GM18868 (cell line): Measurements from ENCODE around the gene ZNF503.
"Not testable (repeated sequence)": the region's sequence is repeated elsewhere in the genome, so short reads cannot be mapped to it uniquely, and the experiment has no call there.

ENCODE experiments used
- ATAC-seq: cut with Tn5 transposase; IDR thresholded peaks from one replicate; pipeline ENCODE4 v1.9.1; 2021; ENCODE audit warnings: mild to moderate bottlenecking, moderate library complexity; ENCODE audit not compliant: unreplicated experiment

The ZNF503 gene

DNA sequence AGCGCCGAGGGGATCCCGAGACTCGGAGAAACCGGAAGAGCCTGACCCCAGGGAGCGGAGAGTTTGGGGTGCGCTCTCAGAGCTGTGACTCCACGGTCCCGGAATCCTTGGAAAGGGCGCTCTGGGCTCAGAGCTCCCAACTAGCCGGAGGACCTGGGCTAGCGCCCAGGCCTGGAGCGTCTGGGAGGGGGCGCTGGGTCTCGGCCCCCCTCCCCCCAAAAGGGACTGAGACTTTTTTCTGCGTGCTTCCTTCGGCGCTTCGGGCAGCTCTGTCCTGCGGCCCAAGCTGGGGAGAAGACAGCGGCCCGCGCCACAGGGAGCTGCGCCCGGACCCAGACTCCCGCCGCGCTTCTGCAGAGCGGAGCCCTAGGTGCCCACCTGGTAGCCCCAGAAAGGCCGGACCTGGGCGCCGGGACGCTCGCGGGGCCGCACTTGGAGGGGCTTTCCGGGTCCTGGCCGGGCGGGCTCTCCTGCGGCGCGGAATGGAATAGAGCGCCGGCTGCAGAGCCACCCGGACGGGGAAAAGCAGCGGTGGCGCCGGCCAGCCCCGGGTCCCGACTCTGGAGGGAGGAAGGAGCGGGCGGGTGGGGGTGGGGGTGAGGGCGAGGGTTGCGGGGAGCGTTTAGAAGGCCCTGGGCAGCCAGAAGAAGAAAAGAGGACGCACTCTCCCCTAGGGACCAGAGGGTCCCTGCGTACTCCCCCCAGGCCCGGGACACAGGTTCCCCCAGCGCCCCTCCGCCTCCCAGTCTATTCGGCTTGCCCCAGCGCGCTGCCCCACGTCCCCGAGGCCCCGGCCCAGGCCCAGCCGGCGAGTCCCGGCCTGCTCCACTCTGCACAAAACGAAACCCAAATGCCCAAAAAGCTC, 4.7 kb downstream of the ZNF503 start:
- ATAC-seq, result no peak

DNA sequence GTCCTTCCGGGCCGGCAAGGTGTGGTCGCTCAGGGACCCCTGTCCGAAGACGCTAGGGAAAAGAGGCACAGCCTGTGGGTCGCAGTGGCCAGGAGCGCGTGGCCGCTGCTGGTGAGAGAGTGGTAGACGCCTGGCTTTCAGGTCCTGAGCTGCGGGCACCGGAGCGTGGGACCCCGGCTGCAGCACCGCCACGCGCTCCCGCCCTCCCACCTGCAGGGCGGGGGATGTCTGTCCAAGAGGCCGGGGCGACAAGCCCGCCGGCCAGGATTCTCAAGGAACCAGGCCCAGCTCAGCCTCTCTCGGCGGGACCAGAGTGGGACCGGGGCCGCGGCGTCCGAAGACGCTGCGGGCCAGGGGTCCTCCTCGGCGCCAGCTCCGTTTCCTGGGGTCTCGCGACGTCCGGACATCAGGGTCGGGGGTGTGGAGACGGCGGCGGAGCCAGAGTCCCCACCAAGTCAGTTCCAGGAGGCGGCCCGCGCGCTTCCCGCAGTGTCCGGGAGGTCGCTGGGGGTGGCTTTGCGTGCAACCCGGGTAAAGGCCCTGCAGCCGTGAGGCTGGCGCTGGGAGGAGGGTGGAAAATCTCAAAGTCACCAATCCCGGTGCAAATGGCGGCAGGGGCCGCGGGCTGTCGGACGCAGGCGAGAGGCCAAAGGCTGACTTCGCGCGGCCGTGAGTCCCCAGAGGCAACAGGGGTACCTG, 5.5 kb downstream of the ZNF503 start:
- ATAC-seq, result no peak

DNA sequence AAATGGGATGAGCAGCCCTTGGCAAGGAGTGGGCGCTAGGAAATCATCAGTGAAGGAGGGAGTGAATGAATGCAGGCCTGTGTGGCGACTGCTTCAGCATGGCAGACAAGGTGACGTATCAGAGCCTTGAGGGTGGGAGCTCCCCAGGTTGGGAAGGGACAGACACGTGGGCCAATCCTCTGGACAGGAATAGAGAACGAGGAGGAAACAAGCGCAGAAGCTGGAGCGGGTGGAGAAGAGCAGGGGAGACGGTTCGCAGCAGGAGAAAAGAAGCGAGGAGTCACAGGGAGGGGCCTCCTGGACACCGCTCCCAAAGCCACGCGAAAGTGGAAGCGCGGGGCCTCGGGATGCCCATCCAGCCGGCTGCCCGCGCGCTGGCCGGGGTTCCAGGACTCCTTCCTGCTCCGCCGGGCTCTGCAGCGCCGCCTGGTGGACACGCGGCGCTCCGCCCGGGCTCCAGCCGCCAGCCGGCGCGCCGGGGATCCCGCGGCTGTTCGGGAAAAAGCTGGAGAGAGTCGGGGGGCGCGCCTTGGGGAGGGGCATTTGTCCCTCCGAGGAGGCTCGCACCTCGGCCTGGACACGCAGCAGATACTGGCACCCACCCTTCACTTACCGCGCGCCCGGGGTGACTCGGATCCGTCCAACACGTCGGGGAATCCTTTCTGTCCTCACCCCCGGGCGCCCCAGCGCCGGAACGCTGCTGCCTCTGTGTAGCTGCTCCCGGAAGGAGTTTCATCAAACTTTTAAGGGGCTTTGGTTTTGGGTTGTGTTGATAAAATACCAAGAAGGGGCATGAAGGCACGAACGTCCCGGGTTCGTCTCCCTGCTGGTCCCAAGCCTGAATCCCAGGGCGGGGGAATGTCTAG, 6.3 kb downstream of the ZNF503 start:
- no peak for ATAC-seq

DNA sequence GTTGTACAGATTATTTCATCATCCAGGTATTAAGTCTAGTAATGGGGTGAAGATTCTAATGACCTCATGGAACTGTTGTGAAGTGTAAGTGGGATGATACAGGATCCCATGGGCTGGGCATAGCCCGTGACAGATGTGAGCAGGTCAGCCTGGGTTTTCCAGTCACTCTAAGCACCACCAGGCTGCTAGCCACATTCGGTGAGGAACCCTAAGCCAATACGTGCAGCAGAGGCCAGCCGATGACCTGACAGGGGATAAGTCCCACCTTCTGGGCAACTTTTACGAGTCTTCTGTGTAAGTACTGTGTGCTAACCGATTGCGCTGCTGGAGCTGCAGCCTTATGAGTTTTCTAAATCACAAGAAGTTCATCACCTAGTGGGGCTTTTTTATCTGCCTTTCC, 7.3 kb downstream of the ZNF503 start:
- ATAC-seq, result no peak

DNA sequence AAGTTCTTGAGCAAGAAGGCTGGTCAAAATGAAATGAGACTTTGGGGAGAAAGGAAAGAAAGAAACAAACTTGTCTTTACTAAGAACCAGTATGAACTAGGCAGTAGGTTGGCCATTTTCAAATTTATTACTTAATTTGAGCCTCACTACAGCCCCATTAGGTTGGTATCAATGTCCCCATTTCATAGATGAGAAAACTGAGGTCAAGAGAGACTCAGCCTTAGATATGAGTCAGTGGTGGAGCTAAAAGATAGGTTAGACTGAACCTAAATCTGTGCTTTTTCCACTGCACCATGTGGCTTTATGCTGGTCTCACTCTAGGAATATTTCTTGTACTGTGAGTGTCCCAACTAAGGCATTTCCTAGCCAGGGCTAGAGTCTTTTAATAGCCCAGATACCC, 8.8 kb downstream of the ZNF503 start:
- ATAC-seq, result no peak

DNA sequence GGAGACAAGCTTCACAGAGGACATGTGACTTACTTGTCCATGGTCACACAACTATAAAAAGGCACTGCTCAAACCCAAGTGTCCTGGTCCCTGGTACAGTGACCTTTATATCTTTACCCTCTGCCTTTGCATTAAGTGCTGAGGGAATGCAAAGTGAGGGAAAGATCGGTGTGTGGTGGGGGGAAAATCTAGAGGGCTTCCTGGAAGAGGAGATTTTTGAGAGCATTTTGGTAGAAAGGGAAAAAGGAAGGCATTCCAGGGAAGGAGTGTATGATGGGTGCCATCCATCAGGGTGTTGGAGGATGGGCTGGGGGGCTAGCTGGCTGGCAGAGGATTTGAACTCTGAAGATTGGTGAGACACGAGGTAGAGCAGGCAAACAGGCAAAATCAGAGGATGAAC, 9.3 kb downstream of the ZNF503 start:
- no peak for ATAC-seq

DNA sequence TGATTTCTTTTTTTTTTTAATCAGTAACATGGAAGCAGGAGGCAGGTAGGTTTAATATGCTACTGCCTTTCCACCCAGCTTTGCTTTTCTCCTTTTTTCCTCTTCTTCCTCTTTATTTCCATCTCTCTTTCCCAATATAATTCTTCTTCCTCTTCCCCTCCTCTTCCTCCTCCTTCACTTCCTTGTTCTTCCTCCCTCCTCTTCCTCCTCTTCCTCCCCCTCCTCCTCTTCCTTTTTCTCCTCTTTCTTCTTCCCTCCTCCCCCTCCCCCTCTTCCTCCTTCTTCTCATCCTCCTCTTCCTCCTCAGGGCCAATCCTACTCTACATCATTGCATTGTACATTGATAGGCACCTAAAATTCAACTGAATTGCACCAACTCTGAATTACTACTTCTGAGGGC, 11.4 kb downstream of the ZNF503 start:
- no peak for ATAC-seq

DNA sequence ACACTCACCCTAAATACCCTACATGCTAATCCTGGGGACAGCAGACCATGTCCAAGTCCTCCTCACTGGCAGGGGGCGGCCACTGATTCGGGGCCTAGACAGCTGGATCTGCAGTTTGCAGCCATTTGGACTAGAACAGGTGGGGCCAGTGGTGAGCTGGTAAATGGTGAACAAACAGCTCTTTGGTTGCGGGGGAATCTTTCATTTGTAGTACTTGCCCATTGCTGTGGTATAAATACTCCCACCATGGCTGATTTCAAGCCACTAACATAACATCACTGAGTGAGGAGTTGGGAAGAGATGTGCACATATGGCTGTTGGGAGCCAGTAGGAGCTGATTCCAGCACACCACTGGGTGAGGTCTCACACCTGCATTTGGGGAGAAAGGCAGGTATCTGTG, 13.5 kb downstream of the ZNF503 start:
- no peak for ATAC-seq

DNA sequence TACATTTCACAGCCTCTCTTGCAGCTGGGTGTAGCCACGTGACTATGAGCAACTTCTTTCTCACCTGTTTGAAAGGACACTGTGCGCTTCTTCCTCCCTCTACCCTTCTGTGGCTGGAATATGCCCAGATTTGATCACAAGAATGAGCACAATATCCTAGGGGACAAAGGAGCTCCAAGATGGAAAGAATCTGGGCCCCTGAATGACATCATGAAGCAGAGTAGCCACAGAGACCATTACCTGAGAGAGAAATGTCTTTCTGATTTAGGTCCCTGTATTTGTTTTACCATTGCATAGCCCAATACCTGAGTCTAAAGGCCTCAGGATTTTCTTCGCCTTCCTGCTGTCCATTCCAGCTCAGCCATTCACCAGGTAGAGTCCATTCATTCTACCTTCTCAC, 15.4 kb downstream of the ZNF503 start:
- ATAC-seq, result no peak

DNA sequence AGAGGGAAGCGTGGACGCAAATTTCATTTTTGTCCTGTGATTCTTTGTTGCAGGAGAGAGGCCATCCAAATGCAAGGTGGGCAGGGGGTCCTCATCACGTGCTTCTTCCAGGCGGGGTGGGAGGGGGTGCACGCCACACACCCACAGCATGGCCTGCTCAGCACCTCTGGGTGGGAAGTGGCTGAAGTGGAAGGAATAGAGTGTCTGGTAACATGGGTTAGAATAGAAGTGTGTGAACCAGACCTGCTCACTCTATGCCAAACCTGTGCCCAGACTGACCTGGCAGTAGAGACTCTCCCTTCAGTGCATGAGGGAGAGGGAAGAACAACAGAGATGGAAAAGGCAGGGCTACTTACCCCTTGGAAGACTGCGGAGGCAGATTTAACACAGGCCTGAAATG, 21.7 kb downstream of the ZNF503 start:
- ATAC-seq, result no peak

DNA sequence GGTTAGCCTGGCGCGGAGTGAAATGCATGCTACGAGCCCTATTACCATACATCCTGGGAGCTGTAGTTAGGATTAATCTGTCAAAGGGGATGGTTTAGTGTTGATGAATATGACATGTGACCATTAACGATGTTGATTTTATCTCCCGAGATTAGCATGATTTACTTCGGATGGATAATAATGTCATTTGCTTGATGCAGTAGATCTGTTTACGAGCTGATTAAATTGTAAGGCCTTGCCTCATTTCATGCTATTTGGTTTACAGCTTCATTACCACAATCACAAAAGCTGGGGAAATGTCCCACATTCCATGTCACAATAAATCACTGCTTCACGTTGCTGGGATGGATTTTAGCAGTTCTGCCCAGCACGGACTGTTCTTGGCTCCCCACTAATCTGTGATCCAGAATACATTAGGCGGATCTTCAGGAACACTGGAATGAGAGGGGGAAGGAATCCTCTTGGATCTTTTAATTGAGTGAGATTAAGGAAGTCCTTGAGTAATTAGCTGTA, 22.3 kb downstream of the ZNF503 start:
- no peak for ATAC-seq

DNA sequence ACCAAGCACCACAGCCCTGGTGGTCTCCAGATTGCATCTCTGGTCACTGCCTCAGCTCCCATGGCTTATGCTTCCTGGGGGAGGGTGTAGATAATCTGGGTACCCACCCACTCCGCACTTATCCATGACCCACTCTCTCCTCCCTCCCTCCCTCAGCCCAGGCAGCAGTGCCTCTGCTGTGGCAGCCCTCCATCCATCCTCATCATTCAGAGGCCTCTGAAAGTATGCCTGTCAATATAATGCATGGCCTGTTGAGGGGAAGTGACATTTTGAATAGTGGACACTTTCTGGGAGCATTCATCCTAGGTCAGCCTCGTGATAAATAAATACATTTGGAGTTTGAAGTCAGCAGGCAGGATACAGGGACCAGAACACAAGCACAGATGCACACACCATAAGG, 23.2 kb downstream of the ZNF503 start:
- no peak for ATAC-seq

DNA sequence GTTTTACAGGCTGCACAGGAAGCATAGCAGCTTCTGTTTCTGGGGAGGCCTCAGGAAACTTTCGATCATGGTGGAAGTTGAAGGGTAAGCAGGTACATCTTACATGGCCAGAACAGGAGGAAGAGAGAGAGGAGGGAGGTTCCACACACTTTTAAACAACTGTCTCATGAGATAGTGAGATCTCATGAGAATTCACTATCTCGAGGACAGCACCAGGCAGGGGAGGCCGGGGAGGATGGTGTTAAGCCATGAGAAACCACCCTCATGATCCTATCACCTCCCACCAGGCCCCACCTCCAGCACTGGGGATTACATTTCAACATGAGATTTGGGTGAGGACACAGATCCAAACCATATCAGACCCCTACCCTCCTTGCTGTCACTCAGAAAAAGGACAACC, 23.7 kb downstream of the ZNF503 start:
- ATAC-seq, result no peak

DNA sequence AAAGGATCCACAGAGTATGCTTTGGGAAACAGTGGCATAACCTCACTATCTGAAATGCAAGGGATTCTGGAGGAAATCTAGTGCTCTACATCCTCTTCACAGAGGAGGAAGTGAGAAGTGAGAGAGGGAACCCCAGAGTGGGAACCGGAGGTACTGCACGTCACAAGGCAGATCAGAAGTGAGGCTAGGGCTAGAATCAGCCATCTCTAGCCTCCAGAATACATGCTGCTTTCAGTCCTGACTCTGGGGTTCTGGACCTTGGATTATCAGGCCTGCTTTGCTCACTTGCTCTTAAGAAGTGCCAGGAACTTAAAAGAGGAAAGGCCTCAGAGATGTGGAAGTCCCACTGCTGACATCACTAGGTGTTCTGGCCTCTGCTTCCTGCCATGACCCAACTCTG, 25.7 kb downstream of the ZNF503 start:
- ATAC-seq, result peak; percentile 97

DNA sequence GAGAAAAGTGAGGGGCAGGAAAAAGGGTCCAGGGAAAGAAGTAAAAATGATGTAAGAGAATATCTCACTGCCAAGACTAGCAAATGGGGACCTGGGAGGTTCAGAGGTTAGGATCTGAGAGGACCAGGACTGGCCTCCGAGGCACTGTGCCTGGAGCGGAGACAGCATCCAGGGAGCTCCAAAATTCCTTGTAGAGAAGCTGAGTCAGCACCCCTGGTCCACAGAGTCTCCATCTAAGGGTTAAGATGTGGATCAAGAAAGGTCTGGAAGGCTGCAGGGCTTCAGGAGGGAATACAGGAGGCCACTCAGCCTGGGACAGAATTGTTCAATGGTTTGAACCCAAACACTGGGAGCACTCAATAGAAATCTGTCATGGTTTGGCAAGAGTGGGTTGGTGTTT, 30.6 kb downstream of the ZNF503 start:
- ATAC-seq, result no peak

DNA sequence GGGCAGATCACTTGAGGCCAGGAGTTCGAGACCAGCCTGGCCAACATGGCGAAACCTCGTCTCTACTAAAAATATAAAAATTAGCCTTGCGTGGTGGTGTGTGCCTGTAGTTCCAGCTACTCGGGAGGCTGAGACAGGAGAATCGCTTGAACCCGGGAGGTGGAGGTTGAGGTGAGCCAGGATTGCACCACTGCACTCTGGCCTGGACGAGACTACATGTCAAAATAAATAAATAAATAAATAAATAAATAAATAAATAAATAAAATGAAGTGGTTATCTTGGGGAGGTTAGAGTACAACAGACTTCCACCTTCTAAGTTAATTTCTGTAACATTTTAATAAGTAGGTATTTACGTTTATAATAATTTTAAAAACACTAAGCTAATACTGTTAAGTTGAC, 31.7 kb downstream of the ZNF503 start:
- not testable (repeated sequence) for ATAC-seq

DNA sequence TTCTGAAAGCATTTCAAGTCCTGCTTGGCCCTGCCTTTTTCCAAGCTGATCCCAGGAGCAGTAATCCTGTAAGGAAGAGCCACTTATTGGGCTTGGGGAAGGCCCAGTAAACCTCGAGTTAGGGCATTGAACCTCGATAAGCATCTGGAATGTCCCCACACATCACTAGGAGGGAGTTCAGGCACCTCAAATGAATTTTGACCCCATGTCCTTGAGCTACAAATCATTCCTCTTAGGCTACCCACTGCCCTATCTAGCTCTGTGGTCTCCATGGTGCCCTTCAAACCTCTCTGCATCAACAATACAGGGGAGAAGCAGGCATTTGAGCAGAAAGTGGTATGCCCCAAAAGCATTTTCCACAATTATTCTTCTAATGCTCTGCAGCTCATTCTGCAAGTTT, 33.7 kb downstream of the ZNF503 start:
- no peak for ATAC-seq

DNA sequence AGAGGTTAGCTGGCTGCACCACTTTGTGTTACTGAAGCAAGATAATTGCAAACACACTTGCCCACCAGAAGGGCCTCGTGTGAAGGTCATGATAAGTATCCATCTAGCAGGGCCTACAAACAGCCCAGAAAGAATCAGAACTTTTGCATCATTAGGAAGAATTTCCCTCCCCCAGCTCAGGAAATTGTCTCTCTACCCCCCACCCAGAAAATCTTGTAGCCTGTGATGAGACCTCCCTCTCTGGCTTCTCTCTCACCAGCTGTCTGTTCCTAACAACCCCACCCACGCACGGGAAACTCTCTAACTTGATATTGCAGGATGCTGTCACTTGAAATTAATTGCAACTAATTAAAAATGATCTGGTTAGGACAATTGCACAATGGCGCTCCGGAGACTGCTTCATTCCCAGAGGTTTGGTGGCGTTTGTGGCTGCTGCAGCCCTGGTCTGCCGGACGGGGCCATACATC, 34.5 kb downstream of the ZNF503 start:
- no peak for ATAC-seq

DNA sequence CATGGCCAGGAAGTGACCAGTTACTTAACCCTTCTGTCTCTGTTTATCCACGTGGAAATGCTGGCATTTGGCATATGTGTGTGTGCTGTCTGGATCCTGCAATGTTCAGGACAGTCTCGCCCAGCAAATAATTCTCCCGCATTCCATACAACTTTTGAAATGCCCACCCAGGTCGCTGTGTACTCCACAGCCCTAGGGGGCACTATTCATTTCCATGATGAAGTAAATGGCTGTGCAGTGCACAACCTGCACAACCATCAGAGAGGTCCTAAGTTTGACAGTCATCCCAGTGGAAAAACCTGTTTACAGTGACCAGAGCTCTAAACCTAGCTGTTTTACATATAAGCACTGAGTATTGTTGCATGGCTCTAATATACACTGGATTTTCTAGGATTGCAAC, 38.1 kb downstream of the ZNF503 start:
- ATAC-seq, result no peak

DNA sequence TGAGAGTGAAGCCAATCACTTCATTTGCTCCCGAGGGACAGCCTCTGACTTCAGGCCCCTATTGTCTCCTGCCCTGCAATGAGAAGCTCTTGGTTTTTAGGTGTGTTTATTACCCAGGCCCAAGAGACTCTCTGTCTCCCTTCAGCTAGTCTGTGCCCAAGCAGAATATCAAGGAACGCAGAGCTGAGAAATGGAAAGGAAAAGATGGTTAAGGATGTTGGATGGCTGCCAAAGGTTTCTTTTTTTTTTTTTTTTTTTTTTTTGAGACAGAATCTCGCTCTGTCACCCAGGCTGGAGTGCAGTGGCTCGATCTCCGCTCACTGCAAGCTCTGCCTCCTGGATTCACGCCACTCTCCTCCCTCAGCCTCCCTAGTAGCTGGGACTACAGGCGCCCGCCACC, 41.7 kb downstream of the ZNF503 start:
- ATAC-seq, result not testable (repeated sequence)

DNA sequence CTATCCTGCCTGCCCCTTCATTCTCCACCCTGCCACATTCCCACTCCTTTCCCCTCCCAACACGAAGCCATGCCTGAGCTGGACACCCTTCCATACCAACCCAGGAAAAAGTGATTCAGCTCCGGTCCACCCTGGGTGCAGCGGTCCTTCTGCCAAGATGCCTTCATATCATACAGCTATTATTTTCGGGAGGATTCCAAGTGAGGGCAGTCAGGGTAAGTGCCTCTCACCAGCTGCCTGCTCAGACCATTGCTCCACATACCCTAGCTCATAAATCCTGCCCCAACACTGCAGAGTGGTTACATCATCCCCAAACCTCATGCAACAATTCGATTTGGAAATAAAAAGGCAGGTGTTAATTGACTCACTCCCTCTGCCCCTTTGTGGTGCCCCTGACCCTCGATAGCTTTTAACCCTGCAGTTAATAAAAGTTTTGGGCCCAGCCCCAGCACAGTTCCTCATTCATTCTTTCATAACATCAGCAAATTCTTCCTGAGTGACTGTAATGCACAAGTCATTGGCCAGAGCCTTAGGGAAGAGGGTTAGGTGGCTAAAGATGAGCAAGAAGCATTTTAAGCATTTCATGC, 42.6 kb downstream of the ZNF503 start:
- ATAC-seq, result no peak
